ENCODE results near the gene BHLHE41. TPM values are rescaled to one million over a fixed set of nuclear protein-coding genes. Genes with fewer than 3 reads are reported as not detected.

The BHLHE41 gene
- total and polyA plus RNA-seq, 2 donors from 2014 or later = 2.2 to 34.3 TPM

DNA sequence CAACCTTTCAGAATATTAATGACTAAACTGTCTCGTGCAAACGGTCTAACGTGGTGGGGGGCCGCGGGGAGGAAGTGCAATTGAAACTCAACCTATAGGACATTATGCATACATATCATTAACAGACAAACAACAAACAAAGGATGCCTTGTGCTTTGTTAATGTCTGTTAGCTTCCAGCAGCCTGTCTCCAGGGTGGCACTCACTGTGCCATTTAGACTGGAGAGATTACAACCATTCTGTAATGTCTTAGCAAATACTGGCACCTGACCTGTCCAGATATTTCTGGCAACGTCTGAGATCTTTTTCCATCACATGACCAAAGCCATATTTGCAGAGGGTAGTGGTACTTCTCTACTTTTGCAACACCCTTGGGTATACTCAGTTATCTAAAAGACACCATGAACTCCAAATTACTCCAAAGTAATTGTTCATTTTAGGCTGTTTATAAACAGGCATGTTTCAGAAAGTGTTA lies 11.6 kb downstream of the BHLHE41 start:
- no peaks in the 10 kb centered on the region for H3K9me3 ChIP-seq (ENCODE audit: control insufficient read depth in 2 of 3, insufficient read depth in 1 of 3, low read length in 3 of 3)
- TF ChIP-seq, protein P1, sequence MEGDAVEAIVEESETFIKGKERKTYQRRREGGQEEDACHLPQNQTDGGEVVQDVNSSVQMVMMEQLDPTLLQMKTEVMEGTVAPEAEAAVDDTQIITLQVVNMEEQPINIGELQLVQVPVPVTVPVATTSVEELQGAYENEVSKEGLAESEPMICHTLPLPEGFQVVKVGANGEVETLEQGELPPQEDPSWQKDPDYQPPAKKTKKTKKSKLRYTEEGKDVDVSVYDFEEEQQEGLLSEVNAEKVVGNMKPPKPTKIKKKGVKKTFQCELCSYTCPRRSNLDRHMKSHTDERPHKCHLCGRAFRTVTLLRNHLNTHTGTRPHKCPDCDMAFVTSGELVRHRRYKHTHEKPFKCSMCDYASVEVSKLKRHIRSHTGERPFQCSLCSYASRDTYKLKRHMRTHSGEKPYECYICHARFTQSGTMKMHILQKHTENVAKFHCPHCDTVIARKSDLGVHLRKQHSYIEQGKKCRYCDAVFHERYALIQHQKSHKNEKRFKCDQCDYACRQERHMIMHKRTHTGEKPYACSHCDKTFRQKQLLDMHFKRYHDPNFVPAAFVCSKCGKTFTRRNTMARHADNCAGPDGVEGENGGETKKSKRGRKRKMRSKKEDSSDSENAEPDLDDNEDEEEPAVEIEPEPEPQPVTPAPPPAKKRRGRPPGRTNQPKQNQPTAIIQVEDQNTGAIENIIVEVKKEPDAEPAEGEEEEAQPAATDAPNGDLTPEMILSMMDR (IDR thresholded peaks at IDR 0.05; ENCODE audit: borderline replicate concordance, extremely low read depth, insufficient read depth) = no peak
- H3K4me3 ChIP-seq (ENCODE audit: low read length in 3 of 3) = peak overlapping the region in 1 of 3 donors; percentile 68
- DNase-seq (no peak), FAIRE-seq (no peak)
- no peak overlapping the region for H3K9ac ChIP-seq (ENCODE audit: low read length in 3 of 3)
- H3K27ac ChIP-seq (ENCODE audit: low read depth in 2 of 2, low read length in 2 of 2) = no peak overlapping the region
- intact Hi-C loops (cut with DNase I) = no loop called here
- no peaks in the 10 kb centered on the region for H3K27me3 ChIP-seq (ENCODE audit: control insufficient read depth, insufficient read depth, low read length)
- H3K4me1 ChIP-seq (ENCODE audit: control insufficient read depth in 2 of 3, insufficient read depth in 2 of 3, low read depth in 1 of 3, low read length in 3 of 3) = peaks cover 0 to 16% (median 4%) of the 10 kb centered on the region in 3 donors
- H3K36me3 ChIP-seq (ENCODE audit: control insufficient read depth in 2 of 3, insufficient read depth in 3 of 3, low read length in 3 of 3) = no peaks in the 10 kb centered on the region

- TF ChIP-seq, protein P1 (IDR thresholded peaks at IDR 0.05; ENCODE audit: borderline replicate concordance, extremely low read depth, insufficient read depth) = no peak
- Histone ChIP-seq H3K36me3 (ENCODE audit: control insufficient read depth in 2 of 3, insufficient read depth in 3 of 3, low read length in 3 of 3) (no peaks in the 10 kb centered on the region), H3K27ac (ENCODE audit: low read depth in 2 of 2, low read length in 2 of 2) (no peak overlapping the region), H3K4me3 (ENCODE audit: low read length in 3 of 3) (no peak overlapping the region), H3K4me1 (ENCODE audit: control insufficient read depth in 2 of 3, insufficient read depth in 2 of 3, low read depth in 1 of 3, low read length in 3 of 3) (peaks cover 0 to 16% (median 4%) of the 10 kb centered on the region in 3 donors), H3K9me3 (ENCODE audit: control insufficient read depth in 2 of 3, insufficient read depth in 1 of 3, low read length in 3 of 3) (no peaks in the 10 kb centered on the region), H3K9ac (ENCODE audit: low read length in 3 of 3) (no peak overlapping the region), H3K27me3 (ENCODE audit: control insufficient read depth, insufficient read depth, low read length) (no peaks in the 10 kb centered on the region)
- FAIRE-seq = no peak
- DNase-seq = no peak
- intact Hi-C loops (cut with DNase I) = no loop called here
These were observed 12.1 kb downstream of the BHLHE41 start for GRCh38 chr12:26112703-26113147.

GRCh38 chr12:26112232-26112631 lies 12.6 kb downstream of the BHLHE41 start:
- H3K9ac ChIP-seq (ENCODE audit: low read length in 3 of 3) = no peak overlapping the region
- TF ChIP-seq, protein P1 (IDR thresholded peaks at IDR 0.05; ENCODE audit: borderline replicate concordance, extremely low read depth, insufficient read depth) = no peak

More at GRCh38 chr12:26112232-26112631, 12.6 kb downstream of the BHLHE41 start:
- Histone ChIP-seq H3K27ac (ENCODE audit: low read depth in 2 of 2, low read length in 2 of 2) (no peak overlapping the region), H3K36me3 (ENCODE audit: control insufficient read depth in 2 of 3, insufficient read depth in 3 of 3, low read length in 3 of 3) (no peaks in the 10 kb centered on the region), H3K4me1 (ENCODE audit: control insufficient read depth in 2 of 3, insufficient read depth in 2 of 3, low read depth in 1 of 3, low read length in 3 of 3) (peaks cover 0 to 16% (median 4%) of the 10 kb centered on the region in 3 donors), H3K4me3 (ENCODE audit: low read length in 3 of 3) (no peak overlapping the region), H3K27me3 (ENCODE audit: control insufficient read depth, insufficient read depth, low read length) (no peaks in the 10 kb centered on the region), H3K9me3 (ENCODE audit: control insufficient read depth in 2 of 3, insufficient read depth in 1 of 3, low read length in 3 of 3) (no peaks in the 10 kb centered on the region)
- intact Hi-C loops (cut with DNase I) = no loop called here
- FAIRE-seq = no peak
- DNase-seq = no peak

All from kidney (tissue), 14 donors.